Caco-2 (cell line): ENCODE data around the gene SLC17A2. TPM values are rescaled to one million over a fixed set of nuclear protein-coding genes. Genes with fewer than 3 reads are reported as not detected.

ENCODE experiments used
- BruUV-seq: library from RNA; stranded (reverse); fragments of 400-500 nt; replicated peaks from 2 replicates; lab custom pipeline; 2021; lab: Mats Ljungman, UMichigan
- CTCF ChIA-PET: fragments of 300-600 bp; sonication (Branson Sonifier 250); formaldehyde crosslinking; loops from one replicate; lab custom pipeline; 2022; ENCODE audit warnings: antibody characterized with exemption; lab: Charles Lee
- POLR2A ChIA-PET: fragments of 300-600 bp; sonication (Branson Sonifier 250); formaldehyde crosslinking; loops from one replicate; lab custom pipeline; 2022; ENCODE audit warnings: antibody characterized with exemption; lab: Charles Lee
- DNase-seq, 2 experiments: peaks; one replicate each; pipeline versions ENCODE4 v3.0.0 to v3.0.0-alpha.2; 2020 to 2022
- H3K27me3 ChIP-seq: replicated peaks from 2 replicates; pipeline ENCODE4 v1.6.0; 2011; ENCODE audit warnings: low read length; ENCODE audit not compliant: control insufficient read depth, insufficient read depth
- H3K36me3 ChIP-seq: 2 replicates; pipeline ENCODE4 v1.5.1; 2011; ENCODE audit warnings: low read length; ENCODE audit not compliant: control insufficient read depth, insufficient read depth
- H3K4me1 ChIP-seq: fragments of 250-450 bp; sonication (Bioruptor Pico); 2 replicates; pipeline ENCODE4 v1.5.1; 2020; ENCODE audit warnings: mild to moderate bottlenecking
- H3K4me3 ChIP-seq: 2 replicates; pipeline ENCODE4 v1.5.1; 2011; ENCODE audit warnings: low read depth, mild to moderate bottlenecking, control low read depth, low read length
- H3K9me3 ChIP-seq: fragments of 250-450 bp; sonication (Bioruptor Pico); 2 replicates; pipeline ENCODE4 v1.5.1; 2020; ENCODE audit warnings: mild to moderate bottlenecking, moderate library complexity
- H3K27ac Mint-ChIP-seq: one replicate; pipeline ENCODE4 v1.8.0; 2022; ENCODE audit warnings: mixed read lengths; ENCODE audit not compliant: unreplicated experiment
- H3K27me3 Mint-ChIP-seq: one replicate; pipeline ENCODE4 v1.8.0; 2022; ENCODE audit warnings: mixed read lengths; ENCODE audit not compliant: insufficient read depth, unreplicated experiment
- H3K36me3 Mint-ChIP-seq: one replicate; pipeline ENCODE4 v1.8.0; 2022; ENCODE audit warnings: mild to moderate bottlenecking, mixed read lengths; ENCODE audit not compliant: insufficient read depth, unreplicated experiment
- H3K4me1 Mint-ChIP-seq: one replicate; pipeline ENCODE4 v1.8.0; 2022; ENCODE audit warnings: low read depth, mixed read lengths; ENCODE audit not compliant: unreplicated experiment
- H3K4me3 Mint-ChIP-seq: one replicate; pipeline ENCODE4 v1.8.0; 2022; ENCODE audit warnings: mild to moderate bottlenecking, moderate library complexity, mixed read lengths; ENCODE audit not compliant: unreplicated experiment
- H3K9me3 Mint-ChIP-seq: one replicate; pipeline ENCODE4 v1.8.0; 2022; ENCODE audit warnings: mixed read lengths; ENCODE audit not compliant: unreplicated experiment
- intact Hi-C: fragments of 100-400 bp; cut with micrococcal nuclease; formaldehyde crosslinking; loops from one replicate; pipeline ENCODE4 v1.10.0; 2022; ENCODE audit not compliant: unreplicated experiment
- total RNA-seq: library from RNA; stranded (reverse); gene quantifications from 2 replicates; pipeline ENCODE4 v1.2.3, GENCODE V29; 2022
- TF ChIP-seq, protein P1 (sequence below), 2 experiments: fragments of 200-600 bp in 1 of 2; IDR thresholded peaks; 1 replicate in 1 of 2; 2 replicates in 1 of 2; pipeline versions ENCODE4 v1.5.1 to v1.8.0; 2011 to 2022; ENCODE audit warnings: antibody characterized with exemption in 1 of 2, control low read depth in 1 of 2, inconsistent platforms in 1 of 2, low read depth in 1 of 2, low read length in 1 of 2, mild to moderate bottlenecking in 1 of 2, moderate library complexity in 1 of 2; ENCODE audit not compliant: insufficient read depth in 1 of 2, severe bottlenecking in 1 of 2, unreplicated experiment in 1 of 2

The SLC17A2 gene
- total RNA-seq, 1 experiment from 2014 or later = not detected

DNA sequence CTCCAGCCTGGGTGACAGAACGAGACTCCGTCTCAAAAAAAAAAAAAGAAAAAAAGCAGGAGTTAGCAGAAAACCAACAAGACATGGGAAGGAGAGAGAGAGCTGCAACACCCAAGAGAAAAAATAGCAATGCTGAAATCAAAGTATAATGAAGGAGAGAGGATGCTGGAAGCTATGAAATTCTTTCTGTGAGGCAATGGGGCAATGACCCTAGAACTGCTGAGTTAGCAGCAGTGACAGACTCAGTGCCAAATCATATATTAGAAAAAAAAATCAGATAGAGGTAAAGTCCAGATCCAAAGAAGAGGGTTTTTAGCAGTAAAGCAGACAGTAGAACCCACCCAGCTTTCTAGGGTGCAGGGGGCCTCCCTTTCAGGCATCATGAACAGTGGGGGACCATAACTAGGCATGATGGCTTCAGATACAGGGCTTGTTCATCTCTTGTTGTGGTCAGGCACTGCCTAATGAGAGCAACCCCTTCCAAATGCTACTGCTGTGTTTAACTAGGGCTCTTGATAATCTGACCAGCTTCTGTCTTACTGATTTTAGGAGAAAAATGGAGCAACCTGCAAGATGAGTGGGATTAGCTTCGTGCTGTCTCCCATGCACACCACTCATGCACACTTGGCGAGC lies 26.9 kb downstream of the SLC17A2 start:
- Mint-ChIP-seq H3K4me1 (peaks cover 29% of the 10 kb centered on the region), H3K36me3 (no peaks in the 10 kb centered on the region), H3K27ac (no peak overlapping the region), H3K4me3 (no peak overlapping the region), H3K27me3 (no peaks in the 10 kb centered on the region), H3K9me3 (no peaks in the 10 kb centered on the region)
- intact Hi-C loops = no loop called here
- TF ChIP-seq, protein P1, sequence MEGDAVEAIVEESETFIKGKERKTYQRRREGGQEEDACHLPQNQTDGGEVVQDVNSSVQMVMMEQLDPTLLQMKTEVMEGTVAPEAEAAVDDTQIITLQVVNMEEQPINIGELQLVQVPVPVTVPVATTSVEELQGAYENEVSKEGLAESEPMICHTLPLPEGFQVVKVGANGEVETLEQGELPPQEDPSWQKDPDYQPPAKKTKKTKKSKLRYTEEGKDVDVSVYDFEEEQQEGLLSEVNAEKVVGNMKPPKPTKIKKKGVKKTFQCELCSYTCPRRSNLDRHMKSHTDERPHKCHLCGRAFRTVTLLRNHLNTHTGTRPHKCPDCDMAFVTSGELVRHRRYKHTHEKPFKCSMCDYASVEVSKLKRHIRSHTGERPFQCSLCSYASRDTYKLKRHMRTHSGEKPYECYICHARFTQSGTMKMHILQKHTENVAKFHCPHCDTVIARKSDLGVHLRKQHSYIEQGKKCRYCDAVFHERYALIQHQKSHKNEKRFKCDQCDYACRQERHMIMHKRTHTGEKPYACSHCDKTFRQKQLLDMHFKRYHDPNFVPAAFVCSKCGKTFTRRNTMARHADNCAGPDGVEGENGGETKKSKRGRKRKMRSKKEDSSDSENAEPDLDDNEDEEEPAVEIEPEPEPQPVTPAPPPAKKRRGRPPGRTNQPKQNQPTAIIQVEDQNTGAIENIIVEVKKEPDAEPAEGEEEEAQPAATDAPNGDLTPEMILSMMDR (IDR thresholded peaks at IDR 0.05; ENCODE audit: insufficient read depth in 1 of 2, low read depth in 1 of 2, low read length in 1 of 2, severe bottlenecking in 1 of 2, unreplicated experiment in 1 of 2) = no peak
- H3K9me3 ChIP-seq = no peaks in the 10 kb centered on the region
- no peaks in the 10 kb centered on the region for H3K36me3 ChIP-seq
- H3K4me3 ChIP-seq = no peak overlapping the region
- CTCF ChIA-PET = no interaction called here
- POLR2A ChIA-PET = no interaction called here
- BruUV-seq = no TSS peak
- no peaks in the 10 kb centered on the region for H3K27me3 ChIP-seq
- DNase-seq = no peak
- H3K4me1 ChIP-seq = peaks cover 24% of the 10 kb centered on the region

DNA sequence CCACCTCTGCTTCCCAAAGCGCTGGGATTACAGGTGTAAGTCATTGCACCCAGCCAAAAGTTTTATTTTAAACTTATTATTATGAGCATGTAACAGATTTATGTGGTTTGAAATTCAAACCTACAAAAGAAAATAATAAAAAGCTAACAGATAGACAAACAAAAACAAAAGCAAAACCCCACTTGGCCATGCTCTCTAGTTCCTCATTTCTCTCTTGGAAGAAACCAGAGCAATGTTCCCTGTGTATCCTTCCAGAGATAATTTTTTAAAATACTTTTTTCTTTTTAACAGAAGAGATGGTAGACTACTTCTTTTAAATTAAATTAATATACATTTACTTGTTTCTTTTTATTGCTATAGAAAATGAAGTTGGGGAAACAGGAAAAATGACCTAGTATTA lies 28.4 kb downstream of the SLC17A2 start:
- POLR2A ChIA-PET = no interaction called here
- CTCF ChIA-PET = no interaction called here
- intact Hi-C loops = no loop called here
- peaks cover 34% of the 10 kb centered on the region for H3K4me1 Mint-ChIP-seq
- Histone ChIP-seq H3K27me3 (no peaks in the 10 kb centered on the region), H3K36me3 (no peaks in the 10 kb centered on the region), H3K4me3 (no peak overlapping the region), H3K9me3 (no peaks in the 10 kb centered on the region), H3K4me1 (peaks cover 30% of the 10 kb centered on the region)
- H3K9me3 Mint-ChIP-seq = no peaks in the 10 kb centered on the region
- DNase-seq = no peak
- no peaks in the 10 kb centered on the region for H3K36me3 Mint-ChIP-seq
- no peak overlapping the region for H3K4me3 Mint-ChIP-seq
- BruUV-seq = no TSS peak
- no peaks in the 10 kb centered on the region for H3K27me3 Mint-ChIP-seq
- TF ChIP-seq, protein P1 (IDR thresholded peaks at IDR 0.05; ENCODE audit: insufficient read depth in 1 of 2, low read depth in 1 of 2, low read length in 1 of 2, severe bottlenecking in 1 of 2, unreplicated experiment in 1 of 2) = no peak
- H3K27ac Mint-ChIP-seq = no peak overlapping the region

DNA sequence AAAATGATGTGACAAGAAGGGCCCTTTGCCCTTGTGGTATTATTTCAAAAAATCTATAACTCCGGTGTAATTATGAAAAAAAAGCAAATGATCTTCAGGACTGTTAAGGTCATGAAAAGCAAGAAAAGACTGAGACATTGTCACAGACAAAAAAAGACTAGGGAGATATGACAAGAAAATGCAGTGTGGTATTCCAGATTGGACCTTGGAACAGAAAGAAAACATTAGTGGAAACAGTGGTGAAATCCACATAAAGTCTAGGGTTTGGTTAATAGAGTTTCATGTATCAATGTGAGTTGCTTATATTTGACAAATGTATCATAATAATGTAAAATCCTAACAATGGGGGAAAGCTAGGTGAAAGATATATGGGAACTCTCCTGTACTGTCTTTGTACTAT lies 29.6 kb downstream of the SLC17A2 start:
- intact Hi-C loops = no loop called here

More for the DNA sequence above, 29.6 kb downstream of the SLC17A2 start:
- DNase-seq = no peak
- TF ChIP-seq, protein P1 (IDR thresholded peaks at IDR 0.05; ENCODE audit: insufficient read depth in 1 of 2, low read depth in 1 of 2, low read length in 1 of 2, severe bottlenecking in 1 of 2, unreplicated experiment in 1 of 2) = no peak
- Mint-ChIP-seq H3K4me3 (no peak overlapping the region), H3K27ac (no peak overlapping the region), H3K27me3 (no peaks in the 10 kb centered on the region), H3K9me3 (no peaks in the 10 kb centered on the region), H3K4me1 (peaks cover 34% of the 10 kb centered on the region), H3K36me3 (no peaks in the 10 kb centered on the region)
- Histone ChIP-seq H3K9me3 (no peaks in the 10 kb centered on the region), H3K4me1 (peaks cover 30% of the 10 kb centered on the region), H3K27me3 (no peaks in the 10 kb centered on the region), H3K4me3 (no peak overlapping the region), H3K36me3 (no peaks in the 10 kb centered on the region)
- ChIA-PET POLR2A (no interaction called here), CTCF (no interaction called here)
- BruUV-seq = no TSS peak
